GM21360 (cell line): ENCODE results near the gene TMA7.
"Not testable (repeated sequence)": the region's sequence is repeated elsewhere in the genome, so short reads cannot be mapped to it uniquely, and the experiment has no call there.

ENCODE experiments used
- ATAC-seq: cut with Tn5 transposase; IDR thresholded peaks from one replicate; pipeline ENCODE4 v1.9.1; 2021; ENCODE audit warnings: mild to moderate bottlenecking, moderate library complexity; ENCODE audit not compliant: unreplicated experiment

TMA7 gene

DNA sequence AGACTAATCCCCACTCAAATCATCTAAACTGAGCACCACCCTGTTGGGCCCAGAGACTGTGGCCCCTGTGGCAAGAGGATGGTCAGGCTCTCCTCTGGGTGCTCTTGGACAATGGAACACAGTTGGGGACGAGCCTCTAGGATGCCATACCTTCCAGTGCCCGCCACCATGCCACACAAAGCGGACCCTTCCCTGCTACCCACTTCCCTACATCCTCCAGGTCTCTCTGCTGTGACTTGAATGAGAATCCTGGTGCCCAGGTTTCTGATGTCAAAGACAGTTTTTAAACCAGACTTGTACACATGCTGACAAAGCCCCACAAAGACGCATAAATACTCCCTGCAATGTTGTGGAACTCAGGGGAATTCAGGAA, 4.8 kb upstream of the TMA7 start:
- ATAC-seq, result no peak

DNA sequence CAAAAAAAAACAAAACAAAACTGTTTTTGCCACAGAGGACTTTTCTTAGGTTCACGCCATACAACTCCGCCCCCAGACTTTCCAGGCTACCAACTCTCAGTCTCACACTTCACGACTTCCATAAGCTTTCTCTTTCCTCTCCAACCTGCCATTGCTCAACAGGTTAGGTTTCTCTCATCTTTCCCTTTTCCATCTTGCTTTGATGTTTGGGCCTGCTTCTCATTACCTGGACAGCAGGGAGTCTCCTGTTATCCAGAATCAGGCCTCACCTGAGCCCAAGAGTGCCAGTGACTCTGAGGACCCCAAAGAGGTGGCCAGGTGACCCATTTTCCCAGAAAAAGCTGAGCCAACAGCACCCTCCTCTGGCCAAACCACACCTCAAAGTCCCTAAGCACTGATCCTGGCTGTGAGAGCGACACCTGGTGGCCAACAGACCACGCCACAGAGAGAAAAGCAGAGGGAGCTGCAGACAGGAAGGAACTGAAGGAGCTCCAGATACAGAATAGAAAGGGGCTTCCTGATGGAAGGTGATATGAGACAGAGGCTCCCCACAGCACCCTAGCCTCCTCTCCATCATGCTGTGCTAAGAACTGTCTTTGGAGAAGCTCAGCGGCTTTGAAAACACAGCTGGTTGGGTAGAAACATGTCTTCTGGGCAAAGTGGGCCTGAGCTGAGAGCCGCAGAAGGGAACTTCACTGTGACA, 4.1 kb upstream of the TMA7 start:
- no peak for ATAC-seq

DNA sequence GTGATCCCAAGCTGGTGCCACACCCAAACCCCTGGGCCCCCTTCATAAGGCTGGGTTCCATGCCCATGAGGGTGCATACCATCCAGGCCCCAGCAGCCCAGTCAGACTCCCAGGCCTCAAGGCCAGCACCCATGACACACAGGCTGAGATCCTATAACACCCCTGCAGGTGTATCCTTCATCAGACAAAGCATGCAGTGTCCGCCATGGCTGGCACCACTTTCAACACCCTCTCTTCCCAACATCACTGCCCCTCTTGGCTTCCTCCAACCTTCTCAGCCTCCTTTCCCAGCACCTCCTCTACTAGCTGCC, 3.6 kb upstream of the TMA7 start:
- no peak for ATAC-seq

DNA sequence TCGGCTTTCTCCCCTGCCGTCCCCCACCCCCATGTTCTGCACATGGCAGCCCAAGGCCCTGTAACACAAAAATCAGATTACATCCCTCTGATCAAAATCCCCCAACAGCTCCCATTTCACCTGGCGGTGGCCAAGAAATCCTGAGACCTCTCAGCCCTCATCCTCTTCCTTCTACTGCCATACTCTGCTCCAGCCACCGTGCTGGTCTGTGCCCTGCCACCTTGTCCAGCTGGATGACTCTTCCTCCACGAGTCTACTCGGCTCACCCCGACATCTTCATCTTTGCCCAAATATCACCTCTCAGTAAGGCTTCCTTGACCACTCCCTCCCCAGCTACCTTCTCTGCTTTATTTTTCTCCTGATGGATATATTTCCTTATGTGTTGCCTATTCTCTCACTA, 3.2 kb upstream of the TMA7 start:
- ATAC-seq, result no peak

DNA sequence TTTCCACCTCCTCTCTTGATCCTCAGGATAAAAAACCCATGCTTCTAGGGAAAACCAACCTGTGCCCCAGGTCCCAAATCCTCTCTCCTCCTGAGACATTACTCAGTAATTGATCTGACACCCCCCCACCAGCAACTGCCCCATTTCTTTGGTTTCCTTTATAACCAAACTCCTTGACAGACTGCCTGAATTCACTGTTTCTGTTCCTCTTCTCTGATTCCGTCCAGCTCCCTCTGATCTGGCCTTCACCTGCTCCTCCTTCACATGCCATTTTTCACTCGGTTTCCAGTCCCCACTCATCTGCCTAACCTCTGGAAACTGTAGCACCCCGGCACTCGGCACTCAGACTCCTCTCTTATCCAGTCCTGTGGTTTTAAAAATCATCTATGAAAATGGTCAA, 2.2 kb upstream of the TMA7 start:
- ATAC-seq, result no peak

DNA sequence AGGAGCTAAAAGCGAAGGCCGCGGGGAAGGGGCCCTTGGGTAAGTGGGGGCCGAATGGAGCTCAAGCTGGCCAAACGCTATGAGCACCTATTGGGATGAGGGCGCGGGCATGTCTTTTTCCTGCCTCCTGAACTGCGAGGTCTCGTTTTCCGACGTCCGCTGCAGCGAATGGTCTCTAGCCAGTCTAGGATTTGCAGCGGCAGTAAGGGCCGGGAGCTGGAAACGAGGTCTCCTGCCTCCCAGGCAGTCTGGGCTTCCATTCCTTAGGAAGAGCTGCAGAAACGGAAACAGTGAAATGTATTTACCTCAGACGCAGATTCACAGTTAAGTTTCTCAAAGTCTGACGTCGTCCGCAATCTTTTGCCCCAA, 517 bp downstream of the TMA7 start:
- no peak for ATAC-seq

DNA sequence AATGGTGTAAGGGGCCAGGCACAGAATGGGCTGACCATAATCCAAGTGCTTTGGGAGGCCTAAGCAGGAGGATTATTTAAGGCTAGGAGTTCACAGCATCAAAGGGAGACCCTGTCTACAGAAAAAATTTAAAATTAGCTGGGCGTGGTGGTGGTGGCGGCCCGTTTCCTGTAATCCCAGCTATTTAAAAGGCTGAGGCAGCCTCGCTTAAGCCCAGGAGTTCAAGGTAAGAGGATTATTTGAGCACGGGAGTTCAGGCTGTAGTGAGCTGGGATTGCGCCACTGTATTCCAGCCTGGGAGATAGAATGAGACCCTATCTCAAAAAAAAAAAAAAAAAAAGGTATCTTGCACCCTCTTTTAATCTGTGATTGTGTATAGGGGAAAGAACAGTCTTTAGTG, 1.9 kb downstream of the TMA7 start:
- no peak for ATAC-seq

DNA sequence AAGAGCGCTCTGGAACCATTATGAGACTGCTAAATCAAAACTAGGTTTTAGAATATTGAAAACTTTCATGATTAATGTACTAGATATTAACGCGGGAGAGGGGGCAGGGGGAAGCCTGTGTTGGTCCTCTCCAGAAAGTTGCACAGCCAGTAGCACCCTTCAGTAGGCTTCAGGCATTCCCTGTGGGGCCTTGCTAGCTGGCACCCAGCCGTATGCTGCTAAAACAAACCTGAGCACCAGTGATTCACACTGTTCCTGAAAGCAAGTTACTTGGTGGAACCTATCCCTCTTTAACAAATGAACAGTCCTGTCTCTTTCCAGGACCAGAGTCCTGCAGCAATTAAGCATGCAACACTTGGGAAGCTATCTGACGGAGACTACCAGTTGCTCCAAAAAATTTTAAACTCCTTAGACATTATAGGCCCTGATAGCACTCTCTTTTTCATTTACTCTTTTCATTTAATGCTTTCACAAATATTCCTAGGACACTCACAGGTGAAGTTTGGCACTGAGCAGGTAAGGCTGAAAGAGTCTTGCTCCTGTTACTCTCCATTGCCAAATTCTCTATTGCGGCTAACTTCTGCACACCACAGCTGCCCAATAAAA, 5.3 kb downstream of the TMA7 start:
- no peak for ATAC-seq

DNA sequence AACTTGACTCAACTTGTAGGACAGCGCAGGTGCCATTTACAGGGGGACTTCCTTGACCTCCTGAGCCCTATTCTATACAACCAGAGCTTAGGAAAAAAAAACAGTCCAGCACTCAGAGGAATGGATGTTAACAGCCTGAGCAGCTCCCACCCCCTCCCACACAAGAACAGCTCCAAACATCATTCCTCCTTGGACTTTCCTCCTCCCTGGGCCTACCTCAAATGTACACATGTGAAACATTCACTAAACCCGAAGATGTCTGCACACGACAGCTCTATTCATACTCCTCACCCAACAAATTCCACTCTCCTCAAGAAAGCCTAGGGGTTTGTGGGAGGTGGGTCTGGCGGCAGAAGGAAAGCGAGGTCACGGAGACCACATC, 6.0 kb downstream of the TMA7 start:
- ATAC-seq, result no peak

DNA sequence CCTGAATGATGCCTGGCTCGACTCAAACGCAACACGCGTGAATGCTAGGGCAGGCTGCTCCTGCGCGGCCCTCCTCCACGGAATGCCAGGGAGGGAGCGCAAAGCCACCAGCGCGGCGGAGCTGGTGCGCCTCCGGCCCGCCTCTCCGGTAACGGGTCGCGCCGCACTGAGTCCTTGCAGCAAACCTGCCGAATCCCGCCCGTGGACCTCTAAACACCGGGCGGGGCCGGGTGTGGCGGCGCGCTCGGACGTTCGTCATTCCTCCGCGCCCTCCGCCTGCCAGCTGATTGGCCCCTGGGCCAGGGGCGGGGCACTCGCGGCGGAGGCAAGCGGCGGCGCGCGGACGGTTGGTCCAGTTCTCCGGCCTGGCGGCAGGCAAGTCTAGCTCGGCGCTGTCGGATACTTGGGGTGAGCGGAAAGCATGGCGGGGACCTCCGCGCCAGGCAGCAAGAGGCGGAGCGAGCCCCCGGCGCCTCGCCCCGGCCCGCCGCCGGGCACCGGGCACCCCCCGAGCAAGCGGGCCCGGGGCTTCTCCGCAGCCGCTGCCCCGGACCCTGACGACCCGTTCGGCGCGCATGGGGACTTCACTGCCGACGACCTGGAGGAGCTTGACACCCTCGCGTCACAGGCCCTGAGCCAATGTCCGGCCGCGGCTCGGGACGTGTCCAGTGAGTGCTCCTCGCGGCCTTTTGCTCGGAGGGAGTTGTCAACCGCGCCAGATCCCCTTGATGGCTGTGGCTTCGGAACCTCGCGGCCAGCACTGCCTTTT, 6.6 kb downstream of the TMA7 start, which contains the start of gene ATRIP:
TSS of gene ATRIP (plus strand) at position 313 of the 769 bp plus-strand sequence. CDS start at position 422, 109 bp downstream.
- peak; percentile 78 for ATAC-seq

DNA sequence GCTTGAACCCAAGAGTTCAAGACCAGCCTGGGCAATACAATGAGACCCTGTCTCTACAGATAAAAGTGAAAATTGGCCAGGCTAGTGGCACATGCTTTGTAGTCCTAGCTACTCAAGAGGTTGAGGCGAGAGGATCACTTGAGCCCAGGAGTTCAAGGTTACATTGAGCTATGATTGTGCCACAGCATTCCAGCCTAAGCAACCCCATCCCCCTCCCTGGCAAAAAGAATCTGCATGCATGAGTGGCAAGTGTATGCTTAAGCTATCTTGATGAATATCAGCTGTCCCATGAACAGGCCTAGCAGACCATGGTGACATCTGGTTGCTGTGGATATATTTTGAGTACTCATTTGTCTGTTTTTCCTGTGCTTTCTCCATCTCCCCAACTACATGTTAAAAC, 11.2 kb downstream of the TMA7 start:
- no peak for ATAC-seq

DNA sequence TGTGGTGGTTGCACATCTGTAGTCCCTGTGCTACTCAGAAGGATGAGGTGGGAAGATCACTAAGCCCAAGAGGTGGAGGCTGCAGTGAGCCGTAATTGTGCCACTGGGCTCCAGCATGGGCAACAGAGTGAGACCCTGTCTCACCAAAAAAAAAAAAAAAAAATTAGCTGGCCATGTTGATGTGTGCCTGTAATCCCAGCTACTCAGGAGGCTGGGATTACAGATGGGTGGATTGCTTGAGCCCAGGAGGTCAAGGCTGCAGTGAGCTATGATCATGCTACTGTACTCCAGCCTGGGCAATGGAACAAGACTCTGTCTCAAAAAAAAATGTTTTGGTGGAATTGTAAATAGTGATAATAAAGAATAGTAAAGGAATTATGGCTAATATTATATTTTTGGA, 16.4 kb downstream of the TMA7 start:
- ATAC-seq, result no peak

DNA sequence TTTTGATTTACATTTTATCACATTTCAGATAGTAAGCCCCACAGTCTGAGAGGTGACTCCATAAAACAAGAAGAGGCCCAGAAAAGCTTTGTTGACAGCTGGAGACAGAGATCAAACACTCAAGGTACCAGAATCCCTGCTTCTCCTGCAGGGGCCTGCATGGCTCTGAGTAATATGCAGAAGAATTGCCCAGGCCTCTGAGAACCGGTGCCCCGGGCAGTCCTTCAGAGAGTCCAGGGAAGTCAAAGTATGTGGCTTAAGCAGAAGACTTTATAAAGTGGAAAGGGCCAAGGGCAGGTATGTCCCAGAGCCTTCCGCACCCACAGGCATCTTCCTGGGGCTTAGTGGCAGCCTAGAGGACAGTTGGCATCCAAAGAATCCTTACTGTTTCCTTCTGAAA, 19.3 kb downstream of the TMA7 start:
- ATAC-seq, result no peak

DNA sequence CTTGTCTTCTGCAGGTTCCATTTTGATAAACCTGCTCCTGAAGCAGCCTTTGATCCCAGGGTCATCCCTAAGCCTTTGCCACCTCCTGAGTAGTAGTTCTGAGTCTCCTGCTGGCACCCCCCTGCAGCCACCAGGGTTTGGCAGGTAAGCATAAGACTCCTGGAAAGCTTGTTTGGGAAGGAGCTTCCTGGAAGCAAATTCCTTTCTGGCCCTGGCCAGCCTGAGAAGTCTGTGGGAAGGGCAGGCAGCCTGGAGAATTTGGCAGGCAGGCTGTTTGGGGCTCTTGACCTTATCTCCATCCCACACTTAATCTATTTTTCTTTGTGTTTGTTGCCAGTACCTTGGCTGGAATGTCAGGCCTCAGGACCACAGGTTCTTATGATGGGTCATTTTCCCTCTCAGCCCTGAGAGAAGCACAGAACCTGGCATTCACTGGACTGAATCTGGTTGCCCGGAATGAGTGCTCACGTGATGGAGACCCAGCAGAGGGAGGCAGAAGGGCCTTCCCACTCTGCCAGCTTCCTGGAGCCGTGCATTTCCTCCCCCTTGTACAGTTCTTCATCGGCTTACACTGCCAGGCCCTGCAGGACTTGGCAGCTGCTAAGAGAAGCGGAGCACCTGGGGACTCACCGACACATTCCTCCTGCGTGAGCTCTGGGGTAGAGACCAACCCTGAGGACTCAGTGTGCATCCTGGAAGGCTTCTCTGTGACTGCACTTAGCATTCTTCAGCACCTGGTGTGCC, 19.9 kb downstream of the TMA7 start:
- ATAC-seq, result no peak

DNA sequence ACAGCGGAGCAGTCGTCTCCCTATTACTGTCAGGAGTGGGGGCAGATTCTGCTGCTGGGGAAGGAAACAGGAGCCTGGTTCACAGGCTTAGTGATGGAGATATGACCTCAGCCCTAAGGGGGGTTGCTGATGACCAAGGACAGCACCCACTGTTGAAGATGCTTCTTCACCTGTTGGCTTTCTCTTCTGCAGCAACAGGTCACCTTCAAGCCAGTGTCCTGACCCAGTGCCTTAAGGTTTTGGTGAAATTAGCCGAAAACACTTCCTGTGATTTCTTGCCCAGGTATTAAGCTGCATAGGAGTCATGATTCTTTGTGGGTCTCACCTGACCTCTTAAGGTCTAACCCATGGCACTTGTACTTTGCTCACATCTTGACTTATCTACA, 20.5 kb downstream of the TMA7 start:
- ATAC-seq, result no peak

DNA sequence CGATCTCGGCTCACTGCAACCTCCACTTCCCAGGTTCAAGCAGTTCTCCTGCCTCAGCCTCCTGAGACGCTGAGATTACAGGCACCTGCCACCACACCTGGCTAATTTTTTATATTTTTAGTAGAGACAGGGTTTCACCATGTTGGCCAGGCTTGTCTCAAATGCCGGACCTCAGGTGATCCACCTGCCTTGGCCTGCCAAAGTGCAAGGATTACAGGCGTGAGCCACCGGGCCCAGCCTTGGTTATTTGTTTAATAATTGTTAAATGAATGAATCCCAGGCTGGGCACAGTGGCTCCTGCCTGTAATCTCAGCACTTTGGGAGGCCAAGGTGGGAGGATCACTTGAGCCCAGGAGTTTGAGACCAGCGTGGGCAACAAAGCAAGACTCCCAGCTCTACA, 21.7 kb downstream of the TMA7 start:
- not testable (repeated sequence) for ATAC-seq

DNA sequence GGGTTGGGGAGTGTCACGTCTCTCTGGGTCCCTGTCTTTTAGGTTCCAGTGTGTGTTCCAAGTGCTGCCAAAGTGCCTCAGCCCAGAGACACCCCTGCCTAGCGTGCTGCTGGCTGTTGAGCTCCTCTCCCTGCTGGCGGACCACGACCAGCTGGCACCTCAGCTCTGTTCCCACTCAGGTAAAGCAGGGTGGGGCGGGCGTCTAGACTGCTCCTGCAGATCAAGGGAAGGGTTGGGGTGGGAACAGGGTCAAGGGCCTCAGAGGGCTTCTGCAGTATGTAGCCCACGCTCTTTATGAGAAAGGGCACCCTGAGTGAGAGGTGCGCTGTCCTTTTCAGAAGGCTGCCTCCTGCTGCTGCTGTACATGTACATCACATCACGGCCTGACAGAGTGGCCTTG, 23.6 kb downstream of the TMA7 start:
- no peak for ATAC-seq

DNA sequence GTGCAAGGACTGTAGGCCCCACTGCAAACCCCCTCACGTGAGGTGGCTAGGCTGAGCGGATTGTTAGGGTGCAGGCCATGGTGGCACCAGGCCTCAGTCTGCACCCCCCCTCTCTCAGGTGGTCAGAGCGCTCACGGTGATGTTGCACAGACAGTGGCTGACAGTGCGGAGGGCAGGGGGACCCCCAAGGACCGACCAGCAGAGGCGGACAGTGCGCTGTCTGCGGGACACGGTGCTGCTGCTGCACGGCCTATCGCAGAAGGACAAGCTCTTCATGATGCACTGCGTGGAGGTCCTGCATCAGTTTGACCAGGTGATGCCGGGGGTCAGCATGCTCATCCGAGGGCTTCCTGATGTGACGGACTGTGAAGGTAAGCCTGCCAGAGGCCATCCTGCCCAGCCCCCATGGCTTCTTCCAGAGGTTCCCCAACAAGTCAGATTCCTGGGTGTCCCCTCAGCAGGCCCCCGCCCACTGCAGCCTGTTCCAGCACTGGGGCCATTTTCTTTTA, 24.7 kb downstream of the TMA7 start:
- ATAC-seq, result no peak

DNA sequence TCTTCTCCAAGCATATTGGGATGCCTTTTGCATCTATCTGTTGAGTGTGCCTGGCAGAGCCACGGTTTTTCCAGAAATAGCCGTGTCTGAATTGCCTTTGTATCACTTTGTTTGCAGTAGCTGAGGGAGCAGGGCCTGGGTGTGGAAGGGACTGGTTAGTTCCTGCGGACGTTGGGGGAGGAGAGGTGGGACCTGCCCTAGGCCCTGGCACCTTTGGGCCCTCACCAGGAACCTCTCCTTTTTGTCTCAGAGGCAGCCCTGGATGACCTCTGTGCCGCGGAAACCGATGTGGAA, 25.1 kb downstream of the TMA7 start:
- no peak for ATAC-seq

DNA sequence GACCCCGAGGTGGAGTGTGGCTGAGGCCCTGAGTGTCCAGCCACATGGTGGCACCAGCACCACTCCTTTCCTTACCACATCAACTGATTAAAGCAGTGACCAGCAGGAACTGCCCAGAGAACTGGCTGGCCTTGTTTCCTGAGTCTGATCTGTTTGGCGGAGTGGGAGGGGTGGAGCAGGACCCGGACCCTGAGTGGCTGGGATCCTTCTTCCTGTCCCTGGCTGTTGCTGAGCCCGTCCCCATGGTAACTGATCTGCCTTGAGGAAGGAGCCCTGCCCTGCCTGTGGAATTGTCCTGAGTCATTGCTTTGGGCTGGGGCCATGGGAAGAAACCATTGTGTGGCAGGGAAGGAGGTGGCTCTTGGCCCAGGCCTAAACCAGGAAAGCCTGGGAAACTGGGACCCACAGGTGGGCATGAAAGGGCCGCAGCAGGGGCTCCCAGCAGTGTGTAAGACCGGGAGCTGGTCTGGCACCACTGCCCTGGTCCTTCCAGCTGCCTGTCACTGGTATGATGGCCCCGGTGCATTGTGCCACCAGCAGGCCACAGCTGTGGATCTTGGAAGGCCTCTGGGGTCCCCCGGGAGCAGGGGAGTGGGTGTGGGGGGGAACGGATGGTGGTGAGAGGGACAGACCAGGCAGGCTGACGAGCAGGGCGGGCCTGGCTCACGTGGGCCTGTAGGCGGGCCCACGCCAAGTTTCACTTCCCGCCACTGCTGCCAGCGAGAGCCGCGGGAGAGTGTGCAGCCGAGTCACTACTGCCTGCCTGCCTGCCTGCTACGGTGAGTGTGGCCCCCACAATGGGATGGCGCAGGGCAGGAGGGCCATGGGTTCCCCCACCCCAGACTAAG, 25.7 kb downstream of the TMA7 start:
- ATAC-seq, result peak; percentile 75
